Activated naive CD8-positive, alpha-beta T cell treated with anti-CD3 and anti-CD28 coated beads for 36 hours (primary cell): ENCODE data around the gene CYP4F8. TPM values are rescaled to one million over a fixed set of nuclear protein-coding genes. Genes with fewer than 3 reads are reported as not detected.

Experiments
- total RNA-seq, 2 experiments: library from RNA; stranded (reverse); gene quantifications; one replicate each; pipeline ENCODE4 v1.2.3, GENCODE V29; 2021

Gene CYP4F8
- total RNA-seq, 2 experiments from 2014 or later, result not detected

Other genes starting within 250 kb of the CYP4F8 start
- 10 to 100 TPM; 59.4 to 61.2 TPM for gene AKAP8, start 235.4 kb upstream of the CYP4F8 start, total RNA-seq
- gene AKAP8L, start 196.2 kb upstream of the CYP4F8 start, total RNA-seq, result 10 to 100 TPM; 70.6 to 71.6 TPM
- gene WIZ, start 165.3 kb upstream of the CYP4F8 start, total RNA-seq, result 10 to 100 TPM; 22.7 to 24.1 TPM
- gene RASAL3, start 150.7 kb upstream of the CYP4F8 start, total RNA-seq, result 10 to 100 TPM; 75.0 to 83.4 TPM
- not detected for gene PGLYRP2, start 135.7 kb upstream of the CYP4F8 start, total RNA-seq
- gene CYP4F22, start 106.7 kb upstream of the CYP4F8 start, total RNA-seq, result 1 to 10 TPM; 1.3 to 1.6 TPM
- under 1 TPM; 0.06 to 0.23 TPM for gene CYP4F3, start 25.7 kb downstream of the CYP4F8 start, total RNA-seq
- gene CYP4F12, start 57.9 kb downstream of the CYP4F8 start, total RNA-seq, result not detected
- gene OR10H2, start 112.8 kb downstream of the CYP4F8 start, total RNA-seq, result not detected
- not detected for gene OR10H3, start 122.8 kb downstream of the CYP4F8 start, total RNA-seq
- gene OR10H5, start 172.4 kb downstream of the CYP4F8 start, total RNA-seq, result not detected
- gene OR10H1, start 200.4 kb downstream of the CYP4F8 start, total RNA-seq, result not detected